ENCODE measurements around the gene TRIOBP.

TRIOBP gene

GRCh38 chr22:37811867-37812266 lies 115.0 kb downstream of the TRIOBP start:
- no peak for DNase-seq (ENCODE audit: extremely low read depth, insufficient read length)
- no peak for TF ChIP-seq CTCF (IDR thresholded peaks at IDR 0.05; ENCODE audit: insufficient read depth, low read length, poor library complexity, severe bottlenecking)
- no peak overlapping the region for H3K4me3 ChIP-seq (replicated peaks; ENCODE audit: low read depth, low read length)
- H3K36me3 ChIP-seq (ENCODE audit: control insufficient read depth, insufficient read depth, low read length), result peaks cover 4% of the 10 kb centered on the region
- no peaks in the 10 kb centered on the region for H3K27me3 ChIP-seq (replicated peaks; ENCODE audit: control insufficient read depth, insufficient read depth, low read length)

- Histone ChIP-seq H3K27me3 (replicated peaks; ENCODE audit: control insufficient read depth, insufficient read depth, low read length) (no peaks in the 10 kb centered on the region), H3K4me3 (replicated peaks; ENCODE audit: low read depth, low read length) (no peak overlapping the region), H3K36me3 (ENCODE audit: control insufficient read depth, insufficient read depth, low read length) (peaks cover 4% of the 10 kb centered on the region)
- DNase-seq (ENCODE audit: extremely low read depth, insufficient read length), result no peak
- no peak for TF ChIP-seq CTCF (IDR thresholded peaks at IDR 0.05; ENCODE audit: insufficient read depth, low read length, poor library complexity, severe bottlenecking)
Observed at GRCh38 chr22:37812869-37813678, 116.2 kb downstream of the TRIOBP start.

- H3K36me3 ChIP-seq (ENCODE audit: control insufficient read depth, insufficient read depth, low read length), result peaks cover 4% of the 10 kb centered on the region
- H3K27me3 ChIP-seq (replicated peaks; ENCODE audit: control insufficient read depth, insufficient read depth, low read length), result no peaks in the 10 kb centered on the region; the same call in 1 of the 2 replicates
- DNase-seq (ENCODE audit: extremely low read depth, insufficient read length), result no peak
- H3K4me3 ChIP-seq (replicated peaks; ENCODE audit: low read depth, low read length), result no peak overlapping the region
- no peak for TF ChIP-seq CTCF (IDR thresholded peaks at IDR 0.05; ENCODE audit: insufficient read depth, low read length, poor library complexity, severe bottlenecking)
Observed at GRCh38 chr22:37815593-37815992, 118.7 kb downstream of the TRIOBP start.

GRCh38 chr22:37816543-37817180 lies 119.8 kb downstream of the TRIOBP start:
- TF ChIP-seq CTCF (IDR thresholded peaks at IDR 0.05; ENCODE audit: insufficient read depth, low read length, poor library complexity, severe bottlenecking), result no peak
- DNase-seq (ENCODE audit: extremely low read depth, insufficient read length), result no peak
- Histone ChIP-seq H3K36me3 (ENCODE audit: control insufficient read depth, insufficient read depth, low read length) (peaks cover 4% of the 10 kb centered on the region), H3K4me3 (replicated peaks; ENCODE audit: low read depth, low read length) (no peak overlapping the region), H3K27me3 (replicated peaks; ENCODE audit: control insufficient read depth, insufficient read depth, low read length) (no peaks in the 10 kb centered on the region; the same call in 1 of the 2 replicates)

- DNase-seq (ENCODE audit: extremely low read depth, insufficient read length), result peak; percentile 81
Observed at GRCh38 chr22:37817705-37818408, 121.0 kb downstream of the TRIOBP start.

More at GRCh38 chr22:37817705-37818408, 121.0 kb downstream of the TRIOBP start:
- Histone ChIP-seq H3K36me3 (ENCODE audit: control insufficient read depth, insufficient read depth, low read length) (peaks cover 4% of the 10 kb centered on the region), H3K4me3 (replicated peaks; ENCODE audit: low read depth, low read length) (peak overlapping the region; percentile 35), H3K27me3 (replicated peaks; ENCODE audit: control insufficient read depth, insufficient read depth, low read length) (peaks cover 2% of the 10 kb centered on the region; the same call in 1 of the 2 replicates)
- TF ChIP-seq CTCF (IDR thresholded peaks at IDR 0.05; ENCODE audit: insufficient read depth, low read length, poor library complexity, severe bottlenecking), result peak; percentile 83

Data from GM06990 (cell line).